GM18499 (cell line): ENCODE data around the gene KRTAP19-7.

Experiments
- ATAC-seq: cut with Tn5 transposase; IDR thresholded peaks from one replicate; pipeline ENCODE4 v1.9.1; 2021; ENCODE audit warnings: moderate number of reproducible peaks; ENCODE audit not compliant: insufficient read depth, unreplicated experiment

The KRTAP19-7 gene

GRCh38 chr21:30561264-30561895 is at the start of gene KRTAP19-7:
Gene KRTAP19-7, minus strand, starts transcription at chr21:30561314. Its CDS starts 25 bp downstream, at chr21:30561289.
- no peak for ATAC-seq

GRCh38 chr21:30605968-30606367 is 44.9 kb upstream of the KRTAP19-7 start:
- ATAC-seq: no peak

- no peak for ATAC-seq
Measured at GRCh38 chr21:30600787-30601186, 39.7 kb upstream of the KRTAP19-7 start, which contains the start of gene KRTAP22-1. Gene KRTAP22-1, plus strand, starts transcription at chr21:30601087.

GRCh38 chr21:30598802-30599201 is 37.7 kb upstream of the KRTAP19-7 start, which contains the start of gene KRTAP6-2:
Gene KRTAP6-2, minus strand, starts transcription at chr21:30598902. Its CDS starts 28 bp downstream, at chr21:30598874.
- ATAC-seq: no peak

- ATAC-seq: no peak
Measured at GRCh38 chr21:30592140-30592539, 31.0 kb upstream of the KRTAP19-7 start, which contains the start of gene KRTAP6-3. Gene KRTAP6-3, plus strand, starts transcription at chr21:30592440. Its CDS starts 6 bp downstream, at chr21:30592446.

- ATAC-seq: no peak
Measured at GRCh38 chr21:30590297-30590696, 29.2 kb upstream of the KRTAP19-7 start, which contains the start of gene KRTAP22-2. Gene KRTAP22-2, minus strand, starts transcription at chr21:30590397.

- ATAC-seq: no peak
Measured at GRCh38 chr21:30582870-30583269, 21.8 kb upstream of the KRTAP19-7 start.

- no peak for ATAC-seq
Measured at GRCh38 chr21:30580132-30580531, 19.0 kb upstream of the KRTAP19-7 start.

- no peak for ATAC-seq
Measured at GRCh38 chr21:30579346-30579745, 18.2 kb upstream of the KRTAP19-7 start.

GRCh38 chr21:30577766-30578165 is 16.7 kb upstream of the KRTAP19-7 start:
- ATAC-seq: no peak

- no peak for ATAC-seq
Measured at GRCh38 chr21:30567617-30568016, 6.5 kb upstream of the KRTAP19-7 start.

GRCh38 chr21:30563630-30564029 is 2.5 kb upstream of the KRTAP19-7 start:
- no peak for ATAC-seq

- ATAC-seq: no peak
Measured at GRCh38 chr21:30563072-30563471, 2.0 kb upstream of the KRTAP19-7 start.

GRCh38 chr21:30561957-30562356 is 843 bp upstream of the KRTAP19-7 start:
- ATAC-seq: no peak

GRCh38 chr21:30555095-30555494 is 6.0 kb downstream of the KRTAP19-7 start:
- ATAC-seq: no peak

GRCh38 chr21:30552782-30553181 is 8.3 kb downstream of the KRTAP19-7 start:
- no peak for ATAC-seq

GRCh38 chr21:30541764-30542163 is 19.4 kb downstream of the KRTAP19-7 start, which contains the start of gene KRTAP19-6:
Gene KRTAP19-6, minus strand, starts transcription at chr21:30541864. Its CDS starts 31 bp downstream, at chr21:30541833.
- ATAC-seq: no peak

- no peak for ATAC-seq
Measured at GRCh38 chr21:30518876-30519275, 42.2 kb downstream of the KRTAP19-7 start.

- ATAC-seq: no peak
Measured at GRCh38 chr21:30515681-30516080, 45.4 kb downstream of the KRTAP19-7 start.
